GM13976 (cell line): ENCODE data around the gene RASL10A.

Experiments
- DNase-seq: peaks from one replicate; pipeline ENCODE4 v3.0.0; 2012; ENCODE audit warnings: low spot score
- CTCF ChIP-seq: IDR thresholded peaks from 2 replicates; pipeline ENCODE4 v1.5.1; 2012; ENCODE audit warnings: borderline replicate concordance, mild to moderate bottlenecking; ENCODE audit not compliant: insufficient read depth; ENCODE audit errors: extremely low read depth, missing control alignments, control extremely low read depth
- in situ Hi-C: fragments of 300-500 bp; cut with MboI; formaldehyde crosslinking; loops from one replicate; pipeline ENCODE4 v1.12.0; 2022; ENCODE audit warnings: low sequenced_read_pairs, mixed read lengths, inconsistent platforms; ENCODE audit not compliant: unreplicated experiment

Gene RASL10A

GRCh38 chr22:29329581-29329980, 14.1 kb upstream of the RASL10A start:
- in situ Hi-C loops: no loop called here
- no peak for DNase-seq
- no peak for TF ChIP-seq CTCF

- DNase-seq: no peak
- in situ Hi-C loops: no loop called here
- no peak for TF ChIP-seq CTCF
Observed at GRCh38 chr22:29328566-29329500, 13.3 kb upstream of the RASL10A start.

- in situ Hi-C loops: no loop called here
- DNase-seq: no peak
- no peak for TF ChIP-seq CTCF
Observed at GRCh38 chr22:29328055-29328454, 12.6 kb upstream of the RASL10A start.

GRCh38 chr22:29327089-29327764, 11.7 kb upstream of the RASL10A start:
- no peak for DNase-seq
- in situ Hi-C loops: no loop called here
- no peak for TF ChIP-seq CTCF

- in situ Hi-C loops: no loop called here
- DNase-seq: no peak
- no peak for TF ChIP-seq CTCF
Observed at GRCh38 chr22:29326481-29326880, 11.0 kb upstream of the RASL10A start.

GRCh38 chr22:29325785-29326315, 10.4 kb upstream of the RASL10A start:
- DNase-seq: no peak
- TF ChIP-seq CTCF: no peak
- in situ Hi-C loops: no loop called here
